Dendritic cell treated with granulocyte-macrophage colony-stimulating factor and Interleukin-4, amounts not matched to agents 40 ng/mL and 50 ng/mL, for 4 days (primary cell): ENCODE results near the gene CTNND2.

ENCODE experiments used
- H3K27ac Mint-ChIP-seq: one replicate; pipeline ENCODE4 v1.8.0; 2022; ENCODE audit warnings: mild to moderate bottlenecking, mixed read lengths
- H3K27me3 Mint-ChIP-seq: one replicate; pipeline ENCODE4 v1.8.0; 2022; ENCODE audit warnings: mild to moderate bottlenecking, mixed read lengths
- H3K36me3 Mint-ChIP-seq: one replicate; pipeline ENCODE4 v1.8.0; 2022; ENCODE audit warnings: low read depth, mixed read lengths
- H3K4me1 Mint-ChIP-seq: one replicate; pipeline ENCODE4 v1.8.0; 2022; ENCODE audit warnings: low read depth, mixed read lengths
- H3K4me3 Mint-ChIP-seq: one replicate; pipeline ENCODE4 v1.8.0; 2022; ENCODE audit warnings: mild to moderate bottlenecking, moderate library complexity, mixed read lengths
- H3K9me3 Mint-ChIP-seq: one replicate; pipeline ENCODE4 v1.8.0; 2022; ENCODE audit warnings: mixed read lengths
- intact Hi-C: fragments of 100-400 bp; cut with micrococcal nuclease; formaldehyde crosslinking; loops from one replicate; pipeline ENCODE4 v1.15.0; 2022

CTNND2 gene

DNA sequence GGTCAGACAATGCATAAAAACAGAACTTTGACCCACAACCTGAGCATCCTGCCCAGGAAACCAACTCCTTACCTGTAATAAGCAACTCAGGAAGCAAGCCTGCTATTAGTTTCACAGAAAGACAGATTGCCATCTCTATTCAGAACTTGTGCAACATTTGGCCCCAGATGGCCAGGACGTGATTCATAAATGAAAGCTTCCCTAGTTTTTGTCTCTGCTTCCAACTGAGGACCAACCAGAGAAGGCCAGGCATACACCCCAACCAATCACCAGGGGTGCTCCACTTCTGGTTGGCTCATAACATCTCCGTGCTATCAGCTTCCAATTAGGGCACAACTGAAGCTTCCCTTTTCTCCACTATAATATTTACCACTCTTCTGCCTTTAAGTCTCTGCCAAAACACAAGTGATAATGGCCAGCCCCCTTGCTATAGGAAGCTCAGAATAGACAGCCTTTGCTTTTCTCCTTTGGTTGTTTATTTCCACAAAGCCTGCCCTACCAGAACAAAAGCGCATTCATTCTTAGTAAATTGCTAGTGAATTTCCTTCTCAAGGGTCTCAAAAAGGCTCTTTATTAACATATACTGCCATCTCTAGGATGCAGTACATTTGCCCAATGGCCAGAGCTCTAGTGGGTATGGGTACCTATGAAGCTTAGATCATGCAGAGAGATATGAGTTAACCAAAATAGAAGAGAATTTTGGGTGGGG lies 853.5 kb downstream of the CTNND2 start:
- Mint-ChIP-seq H3K4me1 (peaks cover 9% of the 10 kb centered on the region), H3K4me3 (no peak overlapping the region), H3K36me3 (no peaks in the 10 kb centered on the region), H3K27ac (no peak overlapping the region), H3K9me3 (no peaks in the 10 kb centered on the region), H3K27me3 (peaks cover 11% of the 10 kb centered on the region)
- intact Hi-C loops = no loop called here

DNA sequence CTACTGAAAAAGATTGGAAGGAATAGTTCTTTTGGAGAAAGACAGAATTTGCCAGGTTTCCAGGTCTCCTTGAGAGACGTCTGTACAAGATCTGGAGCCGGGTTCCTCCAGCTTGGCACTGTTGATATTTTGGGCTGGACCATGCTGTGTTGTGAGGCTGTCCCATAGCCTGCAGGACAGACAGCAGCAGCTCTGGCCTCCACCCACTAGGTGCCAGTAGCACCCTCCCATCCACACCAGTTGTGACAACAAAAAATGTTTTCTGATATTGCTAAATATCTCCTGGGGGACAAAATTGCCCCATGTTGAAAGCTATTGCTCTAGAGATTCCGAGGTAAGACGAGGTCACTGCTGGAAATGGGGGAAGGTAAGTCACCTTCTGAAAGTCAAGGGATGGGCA lies 855.5 kb downstream of the CTNND2 start:
- intact Hi-C loops = no loop called here
- H3K36me3 Mint-ChIP-seq = no peaks in the 10 kb centered on the region
- H3K4me3 Mint-ChIP-seq = no peak overlapping the region
- peaks cover 9% of the 10 kb centered on the region for H3K4me1 Mint-ChIP-seq
- H3K27ac Mint-ChIP-seq = no peak overlapping the region
- H3K27me3 Mint-ChIP-seq = peaks cover 10% of the 10 kb centered on the region
- no peaks in the 10 kb centered on the region for H3K9me3 Mint-ChIP-seq

DNA sequence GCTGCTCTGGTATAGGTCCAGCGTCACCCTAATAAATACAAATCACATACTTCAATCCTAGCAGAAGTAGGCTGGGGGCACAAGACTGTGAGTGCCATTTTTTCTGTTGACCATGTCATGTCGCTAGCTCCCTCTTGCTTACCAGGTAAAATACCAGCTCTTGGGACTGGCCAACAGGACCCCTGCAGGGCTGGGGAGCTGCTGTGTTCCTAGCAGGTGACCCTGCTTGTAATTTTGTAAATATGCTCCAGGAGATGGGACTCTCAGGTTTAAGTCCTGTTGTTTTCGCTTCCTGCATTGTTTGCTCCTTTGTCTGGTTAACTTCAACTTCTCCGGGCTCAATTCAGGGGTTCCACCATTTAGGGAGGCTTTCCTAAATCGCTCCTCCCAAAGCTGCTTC lies 856.6 kb downstream of the CTNND2 start:
- Mint-ChIP-seq H3K4me3 (no peak overlapping the region), H3K36me3 (no peaks in the 10 kb centered on the region), H3K27me3 (peaks cover 10% of the 10 kb centered on the region), H3K9me3 (no peaks in the 10 kb centered on the region), H3K27ac (no peak overlapping the region), H3K4me1 (peaks cover 9% of the 10 kb centered on the region)
- intact Hi-C loops = no loop called here

DNA sequence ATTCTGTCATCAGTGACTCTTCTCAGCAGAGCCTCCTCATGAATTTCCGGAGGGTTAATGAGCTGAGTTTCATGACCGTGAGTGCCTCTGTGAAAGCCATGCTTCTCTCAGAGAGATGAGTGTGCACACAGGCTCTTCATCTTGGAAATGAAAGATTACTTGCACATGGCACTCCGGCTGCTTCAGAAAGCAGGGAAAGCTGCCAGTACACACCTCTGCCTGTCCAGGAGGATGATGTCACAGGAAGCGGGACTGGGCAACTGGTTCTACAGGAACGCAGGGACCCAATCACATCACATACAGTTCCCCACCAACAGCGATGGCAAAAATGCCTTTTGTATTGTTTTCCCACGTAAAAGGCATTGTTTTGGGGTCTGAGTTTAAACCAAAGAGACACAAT lies 857.2 kb downstream of the CTNND2 start:
- Mint-ChIP-seq H3K27ac (no peak overlapping the region), H3K27me3 (peaks cover 8% of the 10 kb centered on the region), H3K36me3 (no peaks in the 10 kb centered on the region), H3K9me3 (no peaks in the 10 kb centered on the region), H3K4me1 (peaks cover 9% of the 10 kb centered on the region), H3K4me3 (no peak overlapping the region)
- intact Hi-C loops = no loop called here

DNA sequence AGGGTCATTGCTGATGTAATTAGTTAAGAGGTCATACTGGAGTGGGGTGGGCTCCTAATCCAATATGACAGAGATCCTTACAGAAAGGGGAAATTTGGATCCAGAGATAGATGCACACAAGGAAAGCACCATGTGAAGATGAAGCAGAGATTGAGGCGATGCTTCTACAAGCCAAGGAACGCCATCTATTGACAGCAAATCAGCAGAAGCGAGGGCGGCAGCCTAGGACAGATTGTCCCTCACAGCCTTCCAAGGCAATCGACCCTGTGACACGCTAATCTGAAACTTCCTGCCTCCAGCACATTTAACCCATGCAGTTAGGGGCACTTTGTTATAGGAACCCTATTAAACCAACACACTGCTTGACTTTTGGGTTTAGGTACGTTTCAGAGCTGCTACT lies 858.1 kb downstream of the CTNND2 start:
- Mint-ChIP-seq H3K27me3 (peaks cover 8% of the 10 kb centered on the region), H3K27ac (no peak overlapping the region), H3K4me3 (no peak overlapping the region), H3K36me3 (no peaks in the 10 kb centered on the region), H3K4me1 (peaks cover 7% of the 10 kb centered on the region), H3K9me3 (no peaks in the 10 kb centered on the region)
- intact Hi-C loops = no loop called here

- no peaks in the 10 kb centered on the region for H3K9me3 Mint-ChIP-seq
- intact Hi-C loops = no loop called here
- no peaks in the 10 kb centered on the region for H3K4me1 Mint-ChIP-seq
- peaks cover 9% of the 10 kb centered on the region for H3K27me3 Mint-ChIP-seq
- H3K27ac Mint-ChIP-seq = no peak overlapping the region
- H3K36me3 Mint-ChIP-seq = no peaks in the 10 kb centered on the region
- no peak overlapping the region for H3K4me3 Mint-ChIP-seq
These were observed 858.8 kb downstream of the CTNND2 start for GRCh38 chr5:11045411-11045810.

GRCh38 chr5:11044581-11044980 lies 859.7 kb downstream of the CTNND2 start:
- H3K27ac Mint-ChIP-seq = no peak overlapping the region
- intact Hi-C loops = no loop called here
- no peaks in the 10 kb centered on the region for H3K36me3 Mint-ChIP-seq
- no peaks in the 10 kb centered on the region for H3K4me1 Mint-ChIP-seq
- H3K4me3 Mint-ChIP-seq = no peak overlapping the region
- no peaks in the 10 kb centered on the region for H3K9me3 Mint-ChIP-seq
- H3K27me3 Mint-ChIP-seq = peaks cover 13% of the 10 kb centered on the region

- Mint-ChIP-seq H3K27ac (no peak overlapping the region), H3K4me3 (no peak overlapping the region), H3K27me3 (peaks cover 19% of the 10 kb centered on the region), H3K9me3 (no peaks in the 10 kb centered on the region), H3K36me3 (no peaks in the 10 kb centered on the region), H3K4me1 (no peaks in the 10 kb centered on the region)
- intact Hi-C loops = no loop called here
These were observed 860.4 kb downstream of the CTNND2 start for GRCh38 chr5:11043881-11044280.

GRCh38 chr5:11040345-11040744 lies 863.9 kb downstream of the CTNND2 start:
- H3K27me3 Mint-ChIP-seq = peaks cover 22% of the 10 kb centered on the region
- no peaks in the 10 kb centered on the region for H3K9me3 Mint-ChIP-seq
- no peaks in the 10 kb centered on the region for H3K36me3 Mint-ChIP-seq
- intact Hi-C loops = no loop called here
- H3K4me1 Mint-ChIP-seq = no peaks in the 10 kb centered on the region
- H3K27ac Mint-ChIP-seq = no peak overlapping the region
- H3K4me3 Mint-ChIP-seq = no peak overlapping the region

DNA sequence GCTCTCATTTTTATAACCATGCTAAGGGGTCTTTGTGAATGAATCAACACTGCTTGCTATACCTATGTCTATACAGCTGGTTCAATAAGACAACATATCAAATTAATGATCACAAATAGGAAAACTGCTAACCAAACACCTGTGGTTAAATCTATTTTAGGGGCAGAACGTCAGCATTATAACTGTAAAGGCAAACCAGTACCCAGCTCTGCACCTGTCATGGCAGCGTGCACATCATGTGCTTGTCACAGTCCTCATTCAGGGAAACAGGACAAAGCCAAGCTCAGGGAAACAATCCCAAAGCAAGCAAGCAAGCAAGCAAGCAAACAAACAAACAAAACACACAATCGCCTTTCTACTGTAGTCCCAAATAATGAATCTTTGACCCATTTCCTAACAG lies 865.5 kb downstream of the CTNND2 start:
- intact Hi-C loops = loop anchor here (10.0 kb wide), 1 partner anchor 646 kb away; no protein-coding TSS in a partner anchor
- Mint-ChIP-seq H3K27ac (no peak overlapping the region), H3K4me3 (no peak overlapping the region), H3K36me3 (no peaks in the 10 kb centered on the region), H3K27me3 (peaks cover 29% of the 10 kb centered on the region), H3K9me3 (no peaks in the 10 kb centered on the region), H3K4me1 (no peaks in the 10 kb centered on the region)

DNA sequence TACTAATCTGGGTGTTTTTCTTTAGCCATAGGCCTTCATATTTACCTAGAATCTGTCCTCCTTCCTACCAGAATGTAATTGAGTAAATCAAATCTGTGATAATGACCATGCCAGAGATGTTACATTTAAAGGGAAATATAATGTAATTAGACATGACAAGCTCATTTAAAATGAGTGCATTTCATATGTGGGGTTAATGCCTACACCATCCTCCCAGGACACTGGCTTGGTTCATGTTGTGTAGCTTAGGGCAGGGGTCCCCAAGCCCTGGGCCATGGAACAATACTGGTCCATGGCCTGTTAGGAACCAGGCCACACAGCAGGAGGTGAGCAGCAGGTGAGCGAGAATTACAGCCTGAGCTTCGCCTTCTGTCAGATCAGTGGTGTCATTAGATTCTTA lies 866.3 kb downstream of the CTNND2 start:
- peaks cover 34% of the 10 kb centered on the region for H3K27me3 Mint-ChIP-seq
- no peak overlapping the region for H3K27ac Mint-ChIP-seq
- H3K4me3 Mint-ChIP-seq = no peak overlapping the region
- intact Hi-C loops = loop anchor here (10.0 kb wide), 1 partner anchor 647 kb away; no protein-coding TSS in a partner anchor
- no peaks in the 10 kb centered on the region for H3K36me3 Mint-ChIP-seq
- no peaks in the 10 kb centered on the region for H3K4me1 Mint-ChIP-seq
- H3K9me3 Mint-ChIP-seq = no peaks in the 10 kb centered on the region

DNA sequence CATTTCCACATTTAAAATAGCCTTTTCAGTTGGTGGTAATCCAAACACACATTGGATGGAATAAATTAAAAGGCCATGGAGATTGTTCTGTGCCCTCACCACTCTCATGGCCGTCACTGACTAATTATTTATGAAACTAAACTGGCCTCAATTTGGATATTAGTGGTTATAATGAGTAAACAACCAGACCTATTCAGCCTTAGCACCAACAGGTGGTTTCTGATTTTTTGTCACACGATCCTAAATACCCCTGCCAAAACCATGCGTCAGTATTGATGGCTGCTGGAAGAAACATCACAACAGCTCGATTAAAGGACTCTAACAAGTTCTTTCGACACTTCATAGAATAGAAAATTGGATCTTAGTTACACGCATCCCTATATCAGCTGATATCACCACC lies 867.2 kb downstream of the CTNND2 start:
- no peaks in the 10 kb centered on the region for H3K4me1 Mint-ChIP-seq
- H3K27me3 Mint-ChIP-seq = peaks cover 37% of the 10 kb centered on the region
- no peaks in the 10 kb centered on the region for H3K9me3 Mint-ChIP-seq
- H3K27ac Mint-ChIP-seq = no peak overlapping the region
- H3K36me3 Mint-ChIP-seq = no peaks in the 10 kb centered on the region
- H3K4me3 Mint-ChIP-seq = no peak overlapping the region
- intact Hi-C loops = loop anchor here (10.0 kb wide), 1 partner anchor 648 kb away; no protein-coding TSS in a partner anchor

GRCh38 chr5:11030671-11031070 lies 873.6 kb downstream of the CTNND2 start:
- intact Hi-C loops = loop anchor here (10.0 kb wide), 1 partner anchor 654 kb away; no protein-coding TSS in a partner anchor
- Mint-ChIP-seq H3K4me1 (peaks cover 28% of the 10 kb centered on the region), H3K36me3 (peaks cover 10% of the 10 kb centered on the region), H3K9me3 (peaks cover 16% of the 10 kb centered on the region), H3K27ac (peak overlapping the region; percentile 12), H3K27me3 (peaks cover 55% of the 10 kb centered on the region), H3K4me3 (peak overlapping the region; percentile 14)

- intact Hi-C loops = no loop called here
- H3K36me3 Mint-ChIP-seq = peaks cover 10% of the 10 kb centered on the region
- H3K4me3 Mint-ChIP-seq = no peak overlapping the region
- peaks cover 35% of the 10 kb centered on the region for H3K4me1 Mint-ChIP-seq
- H3K27ac Mint-ChIP-seq = no peak overlapping the region
- peaks cover 49% of the 10 kb centered on the region for H3K27me3 Mint-ChIP-seq
- peaks cover 16% of the 10 kb centered on the region for H3K9me3 Mint-ChIP-seq
These were observed 876.6 kb downstream of the CTNND2 start for GRCh38 chr5:11027660-11028059.

DNA sequence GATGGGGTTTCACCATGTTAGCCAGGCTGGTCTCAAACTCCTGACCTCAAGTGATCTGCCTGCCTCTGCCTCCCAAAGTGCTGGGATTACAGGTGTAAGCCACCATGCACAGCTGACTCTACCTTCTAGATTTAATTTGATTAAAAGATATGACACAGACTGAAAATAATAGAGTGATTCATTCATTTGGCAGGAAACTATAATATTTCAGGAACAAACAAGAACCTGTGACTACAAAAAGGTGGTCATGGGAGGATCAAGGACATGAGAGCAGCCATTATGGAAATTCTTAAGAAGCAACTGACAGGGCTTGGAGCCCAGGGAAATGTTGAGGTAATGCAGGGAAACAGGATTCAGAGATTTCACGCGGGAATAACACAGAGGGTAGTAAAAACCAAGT lies 877.7 kb downstream of the CTNND2 start:
- no peak overlapping the region for H3K27ac Mint-ChIP-seq
- peaks cover 48% of the 10 kb centered on the region for H3K27me3 Mint-ChIP-seq
- H3K4me1 Mint-ChIP-seq = peaks cover 33% of the 10 kb centered on the region
- intact Hi-C loops = no loop called here
- peaks cover 16% of the 10 kb centered on the region for H3K9me3 Mint-ChIP-seq
- H3K4me3 Mint-ChIP-seq = no peak overlapping the region
- peaks cover 10% of the 10 kb centered on the region for H3K36me3 Mint-ChIP-seq
